GM10266 (cell line): ENCODE data around the gene PDE10A.
"Not testable (repeated sequence)": the region's sequence is repeated elsewhere in the genome, so short reads cannot be mapped to it uniquely, and the experiment has no call there.

Source experiments
- DNase-seq: peaks from one replicate; pipeline ENCODE4 v3.0.0; 2012; ENCODE audit errors: extremely low spot score
- CTCF ChIP-seq: IDR thresholded peaks from 2 replicates; pipeline ENCODE4 v1.5.1; 2012; ENCODE audit warnings: mild to moderate bottlenecking, low read depth; ENCODE audit not compliant: control insufficient read depth, insufficient read depth; ENCODE audit errors: missing control alignments

PDE10A gene

GRCh38 chr6:165469483-165469882 is 193.6 kb downstream of the PDE10A start:
- DNase-seq, result no peak
- no peak for TF ChIP-seq CTCF

GRCh38 chr6:165468340-165469235 is 194.5 kb downstream of the PDE10A start:
- no peak for TF ChIP-seq CTCF
- no peak for DNase-seq

GRCh38 chr6:165463499-165463898 is 199.5 kb downstream of the PDE10A start:
- not testable (repeated sequence) for DNase-seq

GRCh38 chr6:165459605-165460301 is 203.3 kb downstream of the PDE10A start:
- not testable (repeated sequence) for DNase-seq

- TF ChIP-seq CTCF, result no peak
Observed at GRCh38 chr6:165458134-165458533, 204.9 kb downstream of the PDE10A start.

GRCh38 chr6:165456286-165456685 is 206.8 kb downstream of the PDE10A start:
- TF ChIP-seq CTCF, result no peak
- no peak for DNase-seq

More at GRCh38 chr6:165458134-165458533, 204.9 kb downstream of the PDE10A start:
- DNase-seq, result no peak

GRCh38 chr6:165455488-165455887 is 207.6 kb downstream of the PDE10A start:
- no peak for TF ChIP-seq CTCF
- DNase-seq, result no peak

GRCh38 chr6:165453395-165453794 is 209.6 kb downstream of the PDE10A start:
- no peak for TF ChIP-seq CTCF
- no peak for DNase-seq
